ENCODE measurements around the gene DOC2B.
"Not testable (repeated sequence)": the region's sequence is repeated elsewhere in the genome, so short reads cannot be mapped to it uniquely, and the experiment has no call there.

Gene DOC2B

GRCh38 chr17:144936-145670, 36.3 kb downstream of the DOC2B start:
- peaks cover 0 to 4% of the 10 kb centered on the region in 2 donors for H3K27me3 ChIP-seq
- H3K9me3 ChIP-seq = no peaks in the 10 kb centered on the region
- no peak for TF ChIP-seq CTCF (IDR thresholded peaks at IDR 0.05)
- intact Hi-C loops (cut with DNase I; ENCODE audit: low total_unique reads) = no loop called here
- peaks cover 0 to 4% (median 1%) of the 10 kb centered on the region in 4 donors for H3K4me1 ChIP-seq
- no peaks in the 10 kb centered on the region for H3K36me3 ChIP-seq
- H3K27ac ChIP-seq = no peak overlapping the region
- H3K4me3 ChIP-seq = no peak overlapping the region
- peak in 1 of 2 donors; percentile 28 for DNase-seq

GRCh38 chr17:143785-144281, 37.6 kb downstream of the DOC2B start:
- intact Hi-C loops (cut with DNase I; ENCODE audit: low total_unique reads) = no loop called here
- no peaks in the 10 kb centered on the region for H3K36me3 ChIP-seq
- no peaks in the 10 kb centered on the region for H3K9me3 ChIP-seq
- peaks cover 0 to 4% (median 1%) of the 10 kb centered on the region in 4 donors for H3K4me1 ChIP-seq
- no peak overlapping the region for H3K4me3 ChIP-seq
- peak; percentile 63 to 86 for DNase-seq
- no peak overlapping the region for H3K27ac ChIP-seq
- TF ChIP-seq CTCF (IDR thresholded peaks at IDR 0.05) = peak; percentile 77 to 83
- H3K27me3 ChIP-seq = peaks cover 0 to 6% of the 10 kb centered on the region in 2 donors

- Histone ChIP-seq H3K4me1 (peaks cover 0 to 4% (median 1%) of the 10 kb centered on the region in 4 donors), H3K9me3 (no peaks in the 10 kb centered on the region), H3K36me3 (no peaks in the 10 kb centered on the region), H3K27me3 (peaks cover 0 to 6% of the 10 kb centered on the region in 2 donors), H3K4me3 (no peak overlapping the region), H3K27ac (no peak overlapping the region)
- intact Hi-C loops (cut with DNase I; ENCODE audit: low total_unique reads) = no loop called here
- peak; percentile 16 to 40 for DNase-seq
- no peak for TF ChIP-seq CTCF (IDR thresholded peaks at IDR 0.05)
Measured at GRCh38 chr17:142876-143784, 38.3 kb downstream of the DOC2B start.

- peak in 1 of 2 donors; percentile 60 for DNase-seq
- Histone ChIP-seq H3K4me1 (peaks cover 0 to 4% (median 1%) of the 10 kb centered on the region in 4 donors), H3K4me3 (no peak overlapping the region), H3K9me3 (no peaks in the 10 kb centered on the region), H3K27ac (no peak overlapping the region), H3K27me3 (peaks cover 0 to 6% of the 10 kb centered on the region in 2 donors), H3K36me3 (no peaks in the 10 kb centered on the region)
- no peak for TF ChIP-seq CTCF (IDR thresholded peaks at IDR 0.05)
- intact Hi-C loops (cut with DNase I; ENCODE audit: low total_unique reads) = no loop called here
Measured at GRCh38 chr17:142102-142661, 39.3 kb downstream of the DOC2B start.

GRCh38 chr17:139401-140205, 41.8 kb downstream of the DOC2B start:
- H3K36me3 ChIP-seq; H3K4me3 ChIP-seq; H3K9me3 ChIP-seq; H3K27ac ChIP-seq; H3K4me1 ChIP-seq; H3K27me3 ChIP-seq; intact Hi-C loops (cut with DNase I; ENCODE audit: low total_unique reads): not testable (repeated sequence)
- peak in 1 of 2 donors; percentile 60 for DNase-seq

- H3K9me3 ChIP-seq; H3K27ac ChIP-seq; H3K36me3 ChIP-seq; intact Hi-C loops (cut with DNase I; ENCODE audit: low total_unique reads); H3K4me3 ChIP-seq; H3K27me3 ChIP-seq; DNase-seq; H3K4me1 ChIP-seq: not testable (repeated sequence)
Measured at GRCh38 chr17:137166-137807, 44.2 kb downstream of the DOC2B start, which contains the start of gene SCGB1C2. TSS of gene SCGB1C2 (plus strand) at chr17:137569. CDS start at chr17:137591, 22 bp downstream.
